ENCODE measurements around the gene FAM124A. TPM values are rescaled to one million over a fixed set of nuclear protein-coding genes. Genes with fewer than 3 reads are reported as not detected.

FAM124A gene
- total RNA-seq, 2 experiments from 2014 or later: 0.16 to 0.25 TPM

GRCh38 chr13:51258612-51259548, 36.7 kb downstream of the FAM124A start:
- H3K27ac Mint-ChIP-seq: no peak overlapping the region
- ATAC-seq (no peak), DNase-seq (no peak)
- intact Hi-C loops (cut with DNase I, micrococcal nuclease): no loop called here
- no peaks in the 10 kb centered on the region for H3K9me3 Mint-ChIP-seq (ENCODE audit: low read depth)
- CTCF ChIA-PET: interaction anchor here (1.2 kb wide), 1 partner anchor 133 kb away, joined by 3 read pairs; no protein-coding TSS in a partner anchor
- no peaks in the 10 kb centered on the region for H3K4me1 Mint-ChIP-seq
- H3K27me3 Mint-ChIP-seq: no peaks in the 10 kb centered on the region
- no peak overlapping the region for H3K4me3 Mint-ChIP-seq
- POLR2A ChIA-PET: no interaction called here
- H3K36me3 Mint-ChIP-seq (ENCODE audit: low read depth): no peaks in the 10 kb centered on the region

GRCh38 chr13:51260154-51260553, 38.0 kb downstream of the FAM124A start:
- DNase-seq (no peak), ATAC-seq (no peak)
- intact Hi-C loops (cut with DNase I, micrococcal nuclease): no loop called here
- ChIA-PET POLR2A (no interaction called here), CTCF (interaction anchor here (0.7 to 0.9 kb wide), 2 partner anchors 26 to 336 kb away, joined by 3 to 4 read pairs; no protein-coding TSS in a partner anchor)
- no peaks in the 10 kb centered on the region for H3K36me3 Mint-ChIP-seq (ENCODE audit: low read depth)
- no peaks in the 10 kb centered on the region for H3K27me3 Mint-ChIP-seq
- H3K4me3 Mint-ChIP-seq: no peak overlapping the region
- no peaks in the 10 kb centered on the region for H3K4me1 Mint-ChIP-seq
- no peak overlapping the region for H3K27ac Mint-ChIP-seq
- no peaks in the 10 kb centered on the region for H3K9me3 Mint-ChIP-seq (ENCODE audit: low read depth)

- no peaks in the 10 kb centered on the region for H3K27me3 Mint-ChIP-seq
- no peaks in the 10 kb centered on the region for H3K9me3 Mint-ChIP-seq (ENCODE audit: low read depth)
- H3K27ac Mint-ChIP-seq: no peak overlapping the region
- H3K4me1 Mint-ChIP-seq: no peaks in the 10 kb centered on the region
- no peak for ATAC-seq
- H3K36me3 Mint-ChIP-seq (ENCODE audit: low read depth): no peaks in the 10 kb centered on the region
- DNase-seq: no peak
- no peak overlapping the region for H3K4me3 Mint-ChIP-seq
- ChIA-PET CTCF (interaction anchor here (0.7 to 0.8 kb wide), 2 partner anchors 12 to 25 kb away, joined by 3 read pairs; no protein-coding TSS in a partner anchor), POLR2A (no interaction called here)
- intact Hi-C loops (cut with DNase I, micrococcal nuclease): no loop called here
Observed at GRCh38 chr13:51261610-51262249, 39.5 kb downstream of the FAM124A start.

GRCh38 chr13:51262501-51263211, 40.5 kb downstream of the FAM124A start:
- DNase-seq (no peak), ATAC-seq (no peak)
- Mint-ChIP-seq H3K27me3 (no peaks in the 10 kb centered on the region), H3K4me3 (no peak overlapping the region), H3K27ac (no peak overlapping the region), H3K36me3 (ENCODE audit: low read depth) (no peaks in the 10 kb centered on the region), H3K4me1 (no peaks in the 10 kb centered on the region), H3K9me3 (ENCODE audit: low read depth) (no peaks in the 10 kb centered on the region)
- POLR2A ChIA-PET: no interaction called here
- CTCF ChIA-PET: no interaction called here
- intact Hi-C loops (cut with DNase I, micrococcal nuclease): no loop called here

- H3K9me3 Mint-ChIP-seq (ENCODE audit: low read depth): no peaks in the 10 kb centered on the region
- no peak for ATAC-seq
- intact Hi-C loops (cut with DNase I, micrococcal nuclease): no loop called here
- no peaks in the 10 kb centered on the region for H3K36me3 Mint-ChIP-seq (ENCODE audit: low read depth)
- no peaks in the 10 kb centered on the region for H3K27me3 Mint-ChIP-seq
- CTCF ChIA-PET: interaction anchor here (0.7 to 2.1 kb wide), 3 partner anchors 20 to 170 kb away, joined by 3 to 7 read pairs (median 3); no protein-coding TSS in a partner anchor
- no peak overlapping the region for H3K27ac Mint-ChIP-seq
- POLR2A ChIA-PET: no interaction called here
- H3K4me1 Mint-ChIP-seq: no peaks in the 10 kb centered on the region
- DNase-seq: no peak
- no peak overlapping the region for H3K4me3 Mint-ChIP-seq
Observed at GRCh38 chr13:51266642-51267041, 44.4 kb downstream of the FAM124A start.

GRCh38 chr13:51267622-51268021, 45.4 kb downstream of the FAM124A start:
- intact Hi-C loops (cut with DNase I, micrococcal nuclease): no loop called here
- H3K4me3 Mint-ChIP-seq: no peak overlapping the region
- POLR2A ChIA-PET: no interaction called here
- H3K27me3 Mint-ChIP-seq: no peaks in the 10 kb centered on the region
- H3K27ac Mint-ChIP-seq: no peak overlapping the region
- no peaks in the 10 kb centered on the region for H3K36me3 Mint-ChIP-seq (ENCODE audit: low read depth)
- ATAC-seq (no peak), DNase-seq (no peak)
- no peaks in the 10 kb centered on the region for H3K4me1 Mint-ChIP-seq
- CTCF ChIA-PET: interaction anchor here (1.3 to 2.1 kb wide), 2 partner anchors 19 to 20 kb away, joined by 3 to 7 read pairs; no protein-coding TSS in a partner anchor
- no peaks in the 10 kb centered on the region for H3K9me3 Mint-ChIP-seq (ENCODE audit: low read depth)

- no peak for ATAC-seq
- ChIA-PET CTCF (interaction anchor here (1.7 to 2.1 kb wide), 2 partner anchors 17 to 143 kb away, joined by 6 to 7 read pairs; no protein-coding TSS in a partner anchor), POLR2A (no interaction called here)
- intact Hi-C loops (cut with DNase I, micrococcal nuclease): no loop called here
- Mint-ChIP-seq H3K27ac (no peak overlapping the region), H3K27me3 (no peaks in the 10 kb centered on the region), H3K9me3 (ENCODE audit: low read depth) (no peaks in the 10 kb centered on the region), H3K36me3 (ENCODE audit: low read depth) (no peaks in the 10 kb centered on the region), H3K4me1 (no peaks in the 10 kb centered on the region), H3K4me3 (no peak overlapping the region)
- DNase-seq: no peak
Observed at GRCh38 chr13:51269039-51269438, 46.8 kb downstream of the FAM124A start.

- no peaks in the 10 kb centered on the region for H3K27me3 Mint-ChIP-seq
- no peaks in the 10 kb centered on the region for H3K4me1 Mint-ChIP-seq
- H3K27ac Mint-ChIP-seq: no peak overlapping the region
- H3K36me3 Mint-ChIP-seq (ENCODE audit: low read depth): no peaks in the 10 kb centered on the region
- CTCF ChIA-PET: interaction anchor here (0.6 to 4.8 kb wide), 3 partner anchors 16 to 150 kb away, joined by 3 to 32 read pairs (median 5); no protein-coding TSS in a partner anchor
- H3K9me3 Mint-ChIP-seq (ENCODE audit: low read depth): no peaks in the 10 kb centered on the region
- no peak overlapping the region for H3K4me3 Mint-ChIP-seq
- ATAC-seq (no peak), DNase-seq (no peak)
- intact Hi-C loops (cut with DNase I, micrococcal nuclease): no loop called here
- POLR2A ChIA-PET: no interaction called here
Observed at GRCh38 chr13:51270623-51271415, 48.6 kb downstream of the FAM124A start.

- Mint-ChIP-seq H3K27me3 (no peaks in the 10 kb centered on the region), H3K36me3 (ENCODE audit: low read depth) (no peaks in the 10 kb centered on the region), H3K4me1 (no peaks in the 10 kb centered on the region), H3K27ac (no peak overlapping the region), H3K9me3 (ENCODE audit: low read depth) (no peaks in the 10 kb centered on the region), H3K4me3 (no peak overlapping the region)
- intact Hi-C loops (cut with DNase I, micrococcal nuclease): no loop called here
- ATAC-seq (no peak), DNase-seq (no peak)
- POLR2A ChIA-PET: no interaction called here
- CTCF ChIA-PET: interaction anchor here (0.6 to 4.8 kb wide), 3 partner anchors 15 to 151 kb away, joined by 3 to 32 read pairs (median 5); no protein-coding TSS in a partner anchor
Observed at GRCh38 chr13:51271528-51272085, 49.4 kb downstream of the FAM124A start.

GRCh38 chr13:51275101-51275500, 52.9 kb downstream of the FAM124A start:
- ChIA-PET CTCF (interaction anchor here (4.8 kb wide), 1 partner anchor 12 kb away, joined by 32 read pairs; no protein-coding TSS in a partner anchor), POLR2A (no interaction called here)
- Mint-ChIP-seq H3K27ac (no peak overlapping the region), H3K9me3 (ENCODE audit: low read depth) (no peaks in the 10 kb centered on the region), H3K4me3 (no peak overlapping the region), H3K27me3 (no peaks in the 10 kb centered on the region), H3K36me3 (ENCODE audit: low read depth) (no peaks in the 10 kb centered on the region), H3K4me1 (no peaks in the 10 kb centered on the region)
- intact Hi-C loops (cut with DNase I, micrococcal nuclease): no loop called here
- ATAC-seq (no peak), DNase-seq (no peak)
